HuH-7.5 (cell line): ENCODE measurements around the gene COL9A3.

Experiments
- DNase-seq: peaks from one replicate; pipeline ENCODE4 v3.0.0; 2011; ENCODE audit warnings: low spot score

The COL9A3 gene

GRCh38 chr20:62823688-62824475 is 7.0 kb downstream of the COL9A3 start:
- no peak for DNase-seq

- DNase-seq = peak; percentile 80
Observed at GRCh38 chr20:62824476-62825332, 7.9 kb downstream of the COL9A3 start.

- no peak for DNase-seq
Observed at GRCh38 chr20:62825333-62825985, 8.6 kb downstream of the COL9A3 start.

GRCh38 chr20:62825986-62826645 is 9.3 kb downstream of the COL9A3 start:
- DNase-seq = no peak

- no peak for DNase-seq
Observed at GRCh38 chr20:62826646-62827310, 9.9 kb downstream of the COL9A3 start.

- DNase-seq = no peak
Observed at GRCh38 chr20:62827311-62828038, 10.6 kb downstream of the COL9A3 start.

- DNase-seq = no peak
Observed at GRCh38 chr20:62828051-62828450, 11.2 kb downstream of the COL9A3 start.

GRCh38 chr20:62828511-62829230 is 11.8 kb downstream of the COL9A3 start:
- DNase-seq = no peak

GRCh38 chr20:62829231-62830230 is 12.7 kb downstream of the COL9A3 start:
- DNase-seq = no peak

GRCh38 chr20:62830251-62830650 is 13.4 kb downstream of the COL9A3 start:
- no peak for DNase-seq

- DNase-seq = no peak
Observed at GRCh38 chr20:62830821-62831220, 14.0 kb downstream of the COL9A3 start.

- no peak for DNase-seq
Observed at GRCh38 chr20:62831361-62831788, 14.5 kb downstream of the COL9A3 start.

- DNase-seq = no peak
Observed at GRCh38 chr20:62831854-62832211, 15.0 kb downstream of the COL9A3 start.

- DNase-seq = no peak
Observed at GRCh38 chr20:62832212-62832922, 15.5 kb downstream of the COL9A3 start.

GRCh38 chr20:62832951-62833391 is 16.1 kb downstream of the COL9A3 start:
- no peak for DNase-seq

- no peak for DNase-seq
Observed at GRCh38 chr20:62834967-62835730, 18.3 kb downstream of the COL9A3 start.
